Activated T-cell treated with anti-CD3 and anti-CD28 coated beads, Interleukin-2, amount 50 U/mL, for 72 hours (primary cell): ENCODE data around the gene CUEDC1. TPM values are rescaled to one million over a fixed set of nuclear protein-coding genes. Genes with fewer than 3 reads are reported as not detected.
A peak's percentile ranks its signal among the peaks of the same experiment; 100 is the strongest.
"Not testable (repeated sequence)": the region's sequence is repeated elsewhere in the genome, so short reads cannot be mapped to it uniquely, and the experiment has no call there.

Source experiments
- ATAC-seq, 2 donors: fragments of 150-1000 bp; cut with Tn5 transposase; replicated peaks in 1 of 2; 2 replicates each; pipeline ENCODE4 v1.10.0; 2021; ENCODE audit warnings: moderate library complexity in 2 of 2, mild to moderate bottlenecking in 1 of 2
- DNase-seq, 2 donors: peaks; one replicate each; pipeline ENCODE4 v3.0.0; 2021 to 2022; ENCODE audit warnings: mixed read lengths in 1 of 2
- H3K27ac Mint-ChIP-seq: one replicate; pipeline ENCODE4 v1.8.0; 2022; ENCODE audit warnings: mild to moderate bottlenecking, moderate library complexity, mixed read lengths
- H3K27me3 Mint-ChIP-seq: one replicate; pipeline ENCODE4 v1.8.0; 2022; ENCODE audit warnings: low read depth, mixed read lengths
- H3K36me3 Mint-ChIP-seq, 2 donors: one replicate each; pipeline ENCODE4 v1.8.0; 2022; ENCODE audit warnings: mixed read lengths in 2 of 2, mild to moderate bottlenecking in 1 of 2; ENCODE audit not compliant: insufficient read depth in 2 of 2
- H3K4me1 Mint-ChIP-seq: one replicate; pipeline ENCODE4 v1.8.0; 2022; ENCODE audit warnings: low read depth, mixed read lengths
- H3K4me3 Mint-ChIP-seq, 2 donors: one replicate each; pipeline ENCODE4 v1.8.0; 2022; ENCODE audit warnings: mild to moderate bottlenecking in 2 of 2, mixed read lengths in 2 of 2, moderate library complexity in 2 of 2
- H3K9me3 Mint-ChIP-seq, 2 donors: one replicate each; pipeline ENCODE4 v1.8.0; 2022; ENCODE audit warnings: mixed read lengths in 2 of 2
- total RNA-seq, 2 donors: library from RNA; stranded (reverse); gene quantifications; one replicate each; pipeline ENCODE4 v1.2.3, GENCODE V29; 2022

Gene CUEDC1
- total RNA-seq, 2 donors from 2014 or later, result 1.1 to 1.4 TPM

GRCh38 chr17:57962279-57963148 lies 7.3 kb upstream of the CUEDC1 start:
- H3K27me3 Mint-ChIP-seq, result peaks cover 15% of the 10 kb centered on the region
- no peak overlapping the region for H3K4me3 Mint-ChIP-seq
- no peaks in the 10 kb centered on the region for H3K9me3 Mint-ChIP-seq
- no peak overlapping the region for H3K27ac Mint-ChIP-seq
- ATAC-seq (no peak), DNase-seq (no peak)
- no peaks in the 10 kb centered on the region for H3K4me1 Mint-ChIP-seq
- no peaks in the 10 kb centered on the region for H3K36me3 Mint-ChIP-seq

GRCh38 chr17:57959929-57960328 lies 4.7 kb upstream of the CUEDC1 start:
- DNase-seq (no peak), ATAC-seq (no peak)
- Mint-ChIP-seq H3K4me1 (peaks cover 14% of the 10 kb centered on the region), H3K9me3 (no peaks in the 10 kb centered on the region), H3K4me3 (no peak overlapping the region), H3K27ac (no peak overlapping the region), H3K27me3 (peaks cover 34% of the 10 kb centered on the region), H3K36me3 (no peaks in the 10 kb centered on the region)

GRCh38 chr17:57958391-57958790 lies 3.2 kb upstream of the CUEDC1 start:
- not testable (repeated sequence) for H3K27ac Mint-ChIP-seq, H3K9me3 Mint-ChIP-seq, H3K36me3 Mint-ChIP-seq, DNase-seq, ATAC-seq, H3K4me3 Mint-ChIP-seq
- Mint-ChIP-seq H3K4me1 (peaks cover 14% of the 10 kb centered on the region), H3K27me3 (peaks cover 44% of the 10 kb centered on the region)

GRCh38 chr17:57957886-57958285 lies 2.7 kb upstream of the CUEDC1 start:
- Mint-ChIP-seq H3K9me3 (no peaks in the 10 kb centered on the region), H3K4me3 (no peak overlapping the region), H3K36me3 (no peaks in the 10 kb centered on the region), H3K27ac (no peak overlapping the region), H3K27me3 (peaks cover 49% of the 10 kb centered on the region), H3K4me1 (peaks cover 14% of the 10 kb centered on the region)
- DNase-seq, result no peak
- ATAC-seq, result no peak

GRCh38 chr17:57957120-57957850 lies 2.1 kb upstream of the CUEDC1 start:
- DNase-seq (no peak), ATAC-seq (no peak)
- Mint-ChIP-seq H3K4me1 (peaks cover 19% of the 10 kb centered on the region), H3K27ac (no peak overlapping the region), H3K36me3 (no peaks in the 10 kb centered on the region), H3K4me3 (no peak overlapping the region), H3K27me3 (peaks cover 53% of the 10 kb centered on the region), H3K9me3 (no peaks in the 10 kb centered on the region)

- peak; percentile 51 to 62 for ATAC-seq
- Mint-ChIP-seq H3K9me3 (no peaks in the 10 kb centered on the region), H3K4me1 (peaks cover 20% of the 10 kb centered on the region), H3K27ac (no peak overlapping the region), H3K36me3 (no peaks in the 10 kb centered on the region), H3K4me3 (peak overlapping the region; percentile 70 to 80), H3K27me3 (peaks cover 53% of the 10 kb centered on the region)
- peak; percentile 42 to 45 for DNase-seq
Observed at GRCh38 chr17:57956291-57957119, 1.3 kb upstream of the CUEDC1 start.

- Mint-ChIP-seq H3K27ac (no peak overlapping the region), H3K27me3 (peaks cover 53% of the 10 kb centered on the region), H3K36me3 (no peaks in the 10 kb centered on the region), H3K4me3 (peak overlapping the region; percentile 67 to 74), H3K4me1 (peaks cover 36% of the 10 kb centered on the region), H3K9me3 (no peaks in the 10 kb centered on the region)
- ATAC-seq (no peak), DNase-seq (no peak)
Observed at GRCh38 chr17:57954397-57955182, 622 bp downstream of the CUEDC1 start.

- Mint-ChIP-seq H3K36me3 (no peaks in the 10 kb centered on the region), H3K4me3 (peak overlapping the region; percentile 67 to 74), H3K9me3 (no peaks in the 10 kb centered on the region), H3K27ac (no peak overlapping the region), H3K4me1 (peaks cover 42% of the 10 kb centered on the region), H3K27me3 (peaks cover 47% of the 10 kb centered on the region)
- ATAC-seq, result no peak
- DNase-seq, result no peak
Observed at GRCh38 chr17:57953705-57954396, 1.4 kb downstream of the CUEDC1 start.

- no peak for DNase-seq
- Mint-ChIP-seq H3K4me1 (peaks cover 49% of the 10 kb centered on the region), H3K9me3 (no peaks in the 10 kb centered on the region), H3K36me3 (no peaks in the 10 kb centered on the region), H3K27ac (no peak overlapping the region), H3K27me3 (peaks cover 44% of the 10 kb centered on the region), H3K4me3 (no peak overlapping the region)
- no peak for ATAC-seq
Observed at GRCh38 chr17:57953219-57953618, 2.0 kb downstream of the CUEDC1 start.

GRCh38 chr17:57949649-57950048 lies 5.6 kb downstream of the CUEDC1 start:
- Mint-ChIP-seq H3K4me1 (peaks cover 56% of the 10 kb centered on the region), H3K36me3 (no peaks in the 10 kb centered on the region), H3K4me3 (no peak overlapping the region), H3K9me3 (no peaks in the 10 kb centered on the region), H3K27ac (no peak overlapping the region), H3K27me3 (peaks cover 42% of the 10 kb centered on the region)
- DNase-seq, result no peak
- no peak for ATAC-seq

- ATAC-seq (peak; percentile 71 to 77), DNase-seq (peak in 1 of 2 donors; percentile 18)
- Mint-ChIP-seq H3K27me3 (peaks cover 39% of the 10 kb centered on the region), H3K36me3 (no peaks in the 10 kb centered on the region), H3K4me1 (peaks cover 56% of the 10 kb centered on the region), H3K9me3 (no peaks in the 10 kb centered on the region), H3K4me3 (peak overlapping the region in 1 of 2 donors; percentile 13), H3K27ac (no peak overlapping the region)
Observed at GRCh38 chr17:57948555-57949420, 6.4 kb downstream of the CUEDC1 start.
